GM12874 (cell line): ENCODE results near the gene COL26A1.

Experiments used
- TF ChIP-seq, protein P1 (sequence below): IDR thresholded peaks from 2 replicates; pipeline ENCODE4 v1.5.1; 2011; ENCODE audit warnings: low read depth, mild to moderate bottlenecking, control low read depth, low read length, moderate library complexity; ENCODE audit not compliant: insufficient read depth

COL26A1 gene

GRCh38 chr7:101559586-101559985 is 196.9 kb downstream of the COL26A1 start:
- TF ChIP-seq, protein P1, sequence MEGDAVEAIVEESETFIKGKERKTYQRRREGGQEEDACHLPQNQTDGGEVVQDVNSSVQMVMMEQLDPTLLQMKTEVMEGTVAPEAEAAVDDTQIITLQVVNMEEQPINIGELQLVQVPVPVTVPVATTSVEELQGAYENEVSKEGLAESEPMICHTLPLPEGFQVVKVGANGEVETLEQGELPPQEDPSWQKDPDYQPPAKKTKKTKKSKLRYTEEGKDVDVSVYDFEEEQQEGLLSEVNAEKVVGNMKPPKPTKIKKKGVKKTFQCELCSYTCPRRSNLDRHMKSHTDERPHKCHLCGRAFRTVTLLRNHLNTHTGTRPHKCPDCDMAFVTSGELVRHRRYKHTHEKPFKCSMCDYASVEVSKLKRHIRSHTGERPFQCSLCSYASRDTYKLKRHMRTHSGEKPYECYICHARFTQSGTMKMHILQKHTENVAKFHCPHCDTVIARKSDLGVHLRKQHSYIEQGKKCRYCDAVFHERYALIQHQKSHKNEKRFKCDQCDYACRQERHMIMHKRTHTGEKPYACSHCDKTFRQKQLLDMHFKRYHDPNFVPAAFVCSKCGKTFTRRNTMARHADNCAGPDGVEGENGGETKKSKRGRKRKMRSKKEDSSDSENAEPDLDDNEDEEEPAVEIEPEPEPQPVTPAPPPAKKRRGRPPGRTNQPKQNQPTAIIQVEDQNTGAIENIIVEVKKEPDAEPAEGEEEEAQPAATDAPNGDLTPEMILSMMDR, result no peak

DNA sequence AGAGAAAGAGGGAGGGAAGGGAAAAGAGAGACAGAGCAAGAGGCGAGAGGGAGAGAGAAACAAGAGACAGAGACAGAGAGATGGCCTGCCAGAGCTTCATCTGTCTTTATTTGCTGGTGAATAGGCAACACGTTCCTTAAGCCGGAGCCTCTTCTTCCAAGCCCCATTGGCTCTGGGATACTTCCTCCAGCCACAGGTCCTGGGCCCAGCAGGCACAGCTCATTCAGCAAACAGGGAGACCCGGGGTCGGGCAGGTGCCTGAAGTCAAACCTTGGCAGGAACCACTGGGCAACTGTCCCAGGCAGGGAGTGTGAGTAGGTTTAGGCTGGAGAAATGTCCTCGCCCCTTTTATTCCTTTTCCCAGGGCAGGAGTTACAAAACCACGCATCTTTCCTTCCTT is 198.2 kb downstream of the COL26A1 start:
- TF ChIP-seq, protein P1, result no peak

DNA sequence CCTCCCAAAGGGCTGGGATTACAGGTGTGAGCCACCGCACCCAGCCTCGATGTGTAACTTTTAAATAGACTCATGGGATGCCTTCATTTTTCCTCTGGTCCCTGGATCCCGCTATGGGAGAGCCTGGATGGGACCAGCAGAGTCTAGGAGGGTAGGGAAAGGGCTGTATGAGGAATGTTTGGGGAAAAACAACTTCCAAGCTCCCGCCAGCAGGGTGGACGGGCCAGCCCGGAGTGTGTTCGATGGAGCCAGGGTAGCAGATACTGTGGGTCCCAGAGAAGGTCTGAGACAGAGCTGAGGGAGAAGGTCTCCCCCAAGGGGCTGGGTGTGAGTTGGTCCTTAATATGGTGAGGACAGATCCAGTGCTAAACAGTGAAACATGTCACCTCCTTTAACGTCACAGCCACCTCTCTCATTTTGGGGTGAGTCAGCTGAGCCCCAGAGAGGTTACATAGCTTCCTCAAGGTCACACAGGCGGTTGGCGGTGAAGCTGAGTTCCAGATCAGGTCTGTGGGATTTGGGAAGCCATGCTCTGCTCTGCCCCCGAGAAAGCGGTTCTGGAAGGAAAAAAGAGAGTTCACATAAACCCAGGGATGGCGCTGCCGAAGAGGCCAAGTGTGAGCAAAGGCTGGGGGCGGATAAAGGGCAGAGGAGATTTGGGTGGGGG is 200.0 kb downstream of the COL26A1 start:
- TF ChIP-seq, protein P1, result no peak

- TF ChIP-seq, protein P1, result no peak
Measured at GRCh38 chr7:101563198-101563901, 200.7 kb downstream of the COL26A1 start.

GRCh38 chr7:101563943-101564777 is 201.5 kb downstream of the COL26A1 start:
- TF ChIP-seq, protein P1, result no peak

DNA sequence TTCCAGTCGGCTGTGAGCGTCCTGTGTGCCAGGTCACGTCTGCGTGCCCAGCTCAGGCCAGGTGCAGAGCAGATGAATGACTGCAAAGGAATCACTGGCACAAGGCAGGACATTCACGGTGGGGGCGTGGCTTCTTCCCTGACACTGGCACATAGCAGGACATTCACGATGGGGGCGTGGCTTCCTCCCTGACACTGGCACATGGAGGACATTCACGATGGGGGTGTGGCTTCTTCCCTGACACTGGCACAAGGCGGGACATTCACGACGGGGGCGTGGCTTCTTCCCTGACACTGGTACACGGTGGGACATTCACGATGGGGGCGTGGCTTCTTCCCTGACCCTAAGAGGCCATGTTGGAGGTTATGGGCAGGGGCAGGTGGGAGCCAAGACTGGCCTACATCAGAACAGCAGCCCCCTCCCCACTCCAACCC is 202.1 kb downstream of the COL26A1 start:
- TF ChIP-seq, protein P1, result no peak

- TF ChIP-seq, protein P1, result no peak
Measured at GRCh38 chr7:101565601-101566209, 203.0 kb downstream of the COL26A1 start.
